ENCODE data around the gene TTLL10. TPM values are rescaled to one million over a fixed set of nuclear protein-coding genes. Genes with fewer than 3 reads are reported as not detected.

Gene TTLL10
- total RNA-seq, 1 donor from 2014 or later: not detected

- TF ChIP-seq, protein P1, sequence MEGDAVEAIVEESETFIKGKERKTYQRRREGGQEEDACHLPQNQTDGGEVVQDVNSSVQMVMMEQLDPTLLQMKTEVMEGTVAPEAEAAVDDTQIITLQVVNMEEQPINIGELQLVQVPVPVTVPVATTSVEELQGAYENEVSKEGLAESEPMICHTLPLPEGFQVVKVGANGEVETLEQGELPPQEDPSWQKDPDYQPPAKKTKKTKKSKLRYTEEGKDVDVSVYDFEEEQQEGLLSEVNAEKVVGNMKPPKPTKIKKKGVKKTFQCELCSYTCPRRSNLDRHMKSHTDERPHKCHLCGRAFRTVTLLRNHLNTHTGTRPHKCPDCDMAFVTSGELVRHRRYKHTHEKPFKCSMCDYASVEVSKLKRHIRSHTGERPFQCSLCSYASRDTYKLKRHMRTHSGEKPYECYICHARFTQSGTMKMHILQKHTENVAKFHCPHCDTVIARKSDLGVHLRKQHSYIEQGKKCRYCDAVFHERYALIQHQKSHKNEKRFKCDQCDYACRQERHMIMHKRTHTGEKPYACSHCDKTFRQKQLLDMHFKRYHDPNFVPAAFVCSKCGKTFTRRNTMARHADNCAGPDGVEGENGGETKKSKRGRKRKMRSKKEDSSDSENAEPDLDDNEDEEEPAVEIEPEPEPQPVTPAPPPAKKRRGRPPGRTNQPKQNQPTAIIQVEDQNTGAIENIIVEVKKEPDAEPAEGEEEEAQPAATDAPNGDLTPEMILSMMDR (IDR thresholded peaks at IDR 0.05): no peak
- TF ChIP-seq POLR2AphosphoS5 (IDR thresholded peaks at IDR 0.05; ENCODE audit: insufficient read depth in 1 of 2, low read depth in 1 of 2): no peak
- no peak for TF ChIP-seq POLR2A (IDR thresholded peaks at IDR 0.05)
- Histone ChIP-seq H3K9me3 (no peaks in the 10 kb centered on the region), H3K4me3 (no peak overlapping the region), H3K27me3 (no peaks in the 10 kb centered on the region), H3K4me1 (peaks cover 13% of the 10 kb centered on the region), H3K27ac (no peak overlapping the region), H3K36me3 (peaks cover 0 to 31% of the 10 kb centered on the region in 2 donors)
- DNase-seq (ENCODE audit: extremely low spot score in 2 of 2): no peak
- intact Hi-C loops (cut with DNase I): no loop called here
Observed at GRCh38 chr1:1215080-1215676, 41.5 kb downstream of the TTLL10 start.

- Histone ChIP-seq H3K27me3 (no peaks in the 10 kb centered on the region), H3K4me3 (no peak overlapping the region), H3K36me3 (peaks cover 0 to 31% of the 10 kb centered on the region in 2 donors), H3K27ac (no peak overlapping the region), H3K4me1 (peaks cover 13% of the 10 kb centered on the region), H3K9me3 (no peaks in the 10 kb centered on the region)
- intact Hi-C loops (cut with DNase I): no loop called here
- DNase-seq (ENCODE audit: extremely low spot score in 2 of 2): no peak
- no peak for TF ChIP-seq POLR2AphosphoS5 (IDR thresholded peaks at IDR 0.05; ENCODE audit: insufficient read depth in 1 of 2, low read depth in 1 of 2)
- no peak for TF ChIP-seq POLR2A (IDR thresholded peaks at IDR 0.05)
- TF ChIP-seq, protein P1 (IDR thresholded peaks at IDR 0.05): no peak
Observed at GRCh38 chr1:1215881-1216605, 42.4 kb downstream of the TTLL10 start.

- no peak for DNase-seq (ENCODE audit: extremely low spot score in 2 of 2)
- H3K27me3 ChIP-seq: no peaks in the 10 kb centered on the region
- no peaks in the 10 kb centered on the region for H3K9me3 ChIP-seq
- peaks cover 0 to 35% of the 10 kb centered on the region in 2 donors for H3K36me3 ChIP-seq
- intact Hi-C loops (cut with DNase I): no loop called here
- TF ChIP-seq POLR2A (IDR thresholded peaks at IDR 0.05): no peak
- no peak for TF ChIP-seq POLR2AphosphoS5 (IDR thresholded peaks at IDR 0.05; ENCODE audit: insufficient read depth in 1 of 2, low read depth in 1 of 2)
- TF ChIP-seq, protein P1 (IDR thresholded peaks at IDR 0.05): no peak
- no peak overlapping the region for H3K4me3 ChIP-seq
- H3K27ac ChIP-seq: no peak overlapping the region
- peaks cover 12% of the 10 kb centered on the region for H3K4me1 ChIP-seq
Observed at GRCh38 chr1:1216770-1217620, 43.3 kb downstream of the TTLL10 start.

DNA sequence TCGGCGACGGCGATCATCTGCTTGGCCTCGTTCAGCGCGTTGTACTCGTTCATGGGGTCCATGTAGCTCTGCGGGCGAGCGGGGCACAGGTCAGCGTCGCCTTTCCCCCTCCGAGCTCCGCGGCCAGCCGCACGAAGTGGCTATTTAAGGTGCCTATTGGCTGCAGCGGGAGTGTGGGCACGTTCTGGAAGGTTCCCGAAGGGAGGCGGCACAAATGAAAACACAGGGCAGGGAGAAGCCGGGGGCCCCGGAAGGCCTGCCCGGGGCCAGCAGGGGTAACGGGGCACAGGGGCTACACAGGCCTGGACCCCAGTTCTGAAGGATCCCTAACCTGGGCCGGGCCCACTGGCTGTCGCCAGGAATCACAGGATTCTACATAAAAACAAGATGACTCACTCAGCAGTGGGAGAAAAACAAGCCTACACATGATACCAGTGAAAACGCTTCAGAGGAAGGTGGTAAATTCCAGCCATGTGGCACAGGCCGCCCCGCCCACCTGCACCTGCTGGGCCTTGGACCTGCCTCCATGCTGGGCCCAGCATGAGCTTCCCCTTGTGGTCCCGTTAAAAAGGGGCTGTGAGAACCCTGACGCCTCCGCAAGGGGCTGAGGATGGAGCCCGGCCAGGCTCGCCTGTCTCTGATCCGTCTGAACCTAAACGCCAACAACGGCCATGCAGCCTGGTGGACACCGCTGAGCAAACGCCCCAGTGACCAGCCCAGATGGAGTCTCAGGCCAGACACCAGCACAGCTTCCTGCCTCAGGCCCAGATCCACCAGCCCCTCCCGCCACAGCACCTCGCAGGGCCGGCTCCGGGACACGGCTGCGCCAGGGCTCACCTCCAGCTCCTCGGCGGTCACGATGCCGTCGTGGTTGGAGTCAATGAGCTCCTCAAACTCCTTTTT lies 44.2 kb downstream of the TTLL10 start:
- Histone ChIP-seq H3K36me3 (peaks cover 0 to 43% of the 10 kb centered on the region in 2 donors), H3K27ac (no peak overlapping the region), H3K4me1 (peaks cover 5% of the 10 kb centered on the region), H3K9me3 (no peaks in the 10 kb centered on the region), H3K27me3 (no peaks in the 10 kb centered on the region), H3K4me3 (no peak overlapping the region)
- TF ChIP-seq, protein P1 (IDR thresholded peaks at IDR 0.05): no peak
- no peak for TF ChIP-seq POLR2A (IDR thresholded peaks at IDR 0.05)
- no peak for TF ChIP-seq POLR2AphosphoS5 (IDR thresholded peaks at IDR 0.05; ENCODE audit: insufficient read depth in 1 of 2, low read depth in 1 of 2)
- no peak for DNase-seq (ENCODE audit: extremely low spot score in 2 of 2)
- intact Hi-C loops (cut with DNase I): no loop called here

All from vagina (tissue), 2 donors.